Activated CD8-positive, alpha-beta memory T cell treated with anti-CD3 and anti-CD28 coated beads for 1 hour (primary cell): Measurements from ENCODE around the gene PRSS21.

ENCODE experiments used
- DNase-seq, 2 donors: peaks; one replicate each; pipeline ENCODE4 v3.0.0-alpha.2; 2020; ENCODE audit warnings: low read depth in 1 of 2; ENCODE audit errors: extremely low read depth in 1 of 2

The PRSS21 gene

GRCh38 chr16:2841606-2842339 lies 24.7 kb downstream of the PRSS21 start:
- no peak for DNase-seq

- peak; percentile 39 to 53 for DNase-seq
Observed at GRCh38 chr16:2842340-2843000, 25.4 kb downstream of the PRSS21 start.

- DNase-seq, result no peak
Observed at GRCh38 chr16:2843526-2843925, 26.5 kb downstream of the PRSS21 start.

GRCh38 chr16:2845116-2845515 lies 28.1 kb downstream of the PRSS21 start:
- DNase-seq, result no peak

- no peak for DNase-seq
Observed at GRCh38 chr16:2846511-2847310, 29.7 kb downstream of the PRSS21 start.

GRCh38 chr16:2848933-2849725 lies 32.1 kb downstream of the PRSS21 start:
- no peak for DNase-seq

GRCh38 chr16:2852003-2852730 lies 35.1 kb downstream of the PRSS21 start:
- DNase-seq, result no peak

- no peak for DNase-seq
Observed at GRCh38 chr16:2852731-2853507, 35.9 kb downstream of the PRSS21 start.

GRCh38 chr16:2853531-2854073 lies 36.6 kb downstream of the PRSS21 start:
- DNase-seq, result no peak

- DNase-seq, result no peak
Observed at GRCh38 chr16:2854700-2855309, 37.8 kb downstream of the PRSS21 start.

GRCh38 chr16:2855536-2855935 lies 38.5 kb downstream of the PRSS21 start:
- DNase-seq, result no peak

- DNase-seq, result no peak
Observed at GRCh38 chr16:2856061-2856670, 39.1 kb downstream of the PRSS21 start.

- no peak for DNase-seq
Observed at GRCh38 chr16:2856686-2857450, 39.8 kb downstream of the PRSS21 start.

GRCh38 chr16:2857451-2858244 lies 40.6 kb downstream of the PRSS21 start, which contains the start of gene PRSS22:
TSS of gene PRSS22 (minus strand) at chr16:2858170. CDS start at chr16:2858104, 66 bp downstream.
- no peak for DNase-seq

- DNase-seq, result no peak
Observed at GRCh38 chr16:2858245-2859025, 41.4 kb downstream of the PRSS21 start.

- DNase-seq, result no peak
Observed at GRCh38 chr16:2859686-2860265, 42.7 kb downstream of the PRSS21 start.
